ENCODE data around the gene PANX2. TPM values are rescaled to one million over a fixed set of nuclear protein-coding genes. Genes with fewer than 3 reads are reported as not detected.

The PANX2 gene
- total and polyA plus RNA-seq, 2 of the 13 experiments (the other 11 are each of a cell fraction or from before 2014, with no cell fraction given): 0.15 to 1.1 TPM

DNA sequence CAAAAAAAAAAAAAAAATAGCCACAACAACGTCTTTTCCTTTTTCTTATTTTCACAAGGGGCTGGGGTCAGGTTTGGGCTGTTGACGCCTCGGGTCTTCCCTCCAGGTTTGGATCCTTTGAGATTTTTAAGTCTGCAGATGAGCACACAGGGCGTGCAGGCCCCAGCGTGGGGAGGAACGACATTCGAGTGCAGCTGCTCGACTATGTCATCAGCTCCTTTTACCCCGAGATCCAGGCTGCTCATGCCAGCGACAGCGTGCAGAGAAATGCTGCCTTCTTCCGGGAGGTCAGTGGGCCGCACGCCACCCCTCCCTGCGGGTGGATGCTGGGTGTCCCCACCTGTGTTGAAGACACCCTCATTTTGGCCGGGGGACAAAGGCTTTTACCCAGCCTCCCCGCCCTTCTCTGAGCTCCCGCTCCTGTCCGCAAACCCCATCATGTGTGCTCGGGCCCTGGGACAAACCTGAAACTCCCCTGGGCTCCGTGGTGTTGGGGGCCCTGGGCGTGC lies 38.0 kb downstream of the PANX2 start:
- Histone ChIP-seq H3K79me2 (ENCODE audit: insufficient read depth, low read length) (peaks cover 21% of the 10 kb centered on the region), H3K9me3 (ENCODE audit: low read length) (no peaks in the 10 kb centered on the region), H3K4me1 (ENCODE audit: insufficient read depth, low read length) (peaks cover 22% of the 10 kb centered on the region; the same call in 1 of the 2 replicates), H4K20me1 (ENCODE audit: insufficient read depth, low read length) (no peaks in the 10 kb centered on the region; the same call in 1 of the 2 replicates), H3K27me3 (ENCODE audit: control insufficient read depth in 1 of 2, insufficient read depth in 2 of 2, low read length in 2 of 2) (no peaks in the 10 kb centered on the region), H3K36me3 (replicated peaks in 1 of 2; ENCODE audit: control insufficient read depth in 1 of 2, insufficient read depth in 2 of 2, low read length in 2 of 2) (peaks cover 10 to 44% of the 10 kb centered on the region in 2 experiments; a peak in 4 of 5 replicates), H3K27ac (ENCODE audit: extremely low read length, insufficient read depth, low read length) (no peak overlapping the region), H3K4me3 (replicated peaks in 1 of 3; ENCODE audit: insufficient read depth in 1 of 3, low read depth in 2 of 3, low read length in 3 of 3) (no peak overlapping the region), H2AFZ (ENCODE audit: low read length) (no peak overlapping the region), H3K4me2 (ENCODE audit: low read depth, low read length) (no peak overlapping the region), H3K9ac (ENCODE audit: insufficient read depth, low read depth, low read length) (no peak overlapping the region)
- DNase-seq (ENCODE audit: low spot score): no peak
- WGBS (ENCODE audit: low lambda C conversion rate): 98% methylated on average over 16 of the region's 22 CpGs
- no TSS peak for BruUV-seq (replicated peaks)
- FAIRE-seq: no peak
- intact Hi-C loops (cut with micrococcal nuclease; ENCODE audit: unreplicated experiment): no loop called here
- in situ Hi-C loops (cut with HindIII; ENCODE audit: extremely low pct_ligation_motif_present, low pct_unique_long_range_greater_than_20kb): loop anchor here (5.0 kb wide), 1 partner anchor 61 kb away; no protein-coding TSS in a partner anchor
- ChIA-PET POLR2A (no interaction called here), CTCF (ENCODE audit: low intra/inter-chr PET ratio, low total read pairs) (interaction anchor here (0.9 to 2.5 kb wide), 2 partner anchors 59 to 60 kb away, joined by 3 to 39 read pairs; no protein-coding TSS in a partner anchor)
- ATAC-seq: no peak
- no peak for TF ChIP-seq ZNF768 (CRISPR knock-in tag; IDR thresholded peaks at IDR 0.05)
- TF ChIP-seq TCF12 (IDR thresholded peaks at IDR 0.05): no peak
- no peak for TF ChIP-seq TCF12 (CRISPR knock-in tag; IDR thresholded peaks at IDR 0.05)
- TF ChIP-seq ZFP62 (CRISPR knock-in tag; IDR thresholded peaks at IDR 0.05): no peak
- no peak for TF ChIP-seq ZFP1 (CRISPR knock-in tag; IDR thresholded peaks at IDR 0.05)
- no peak for TF ChIP-seq KDM3A (CRISPR knock-in tag; IDR thresholded peaks at IDR 0.05; ENCODE audit: low read depth)
- TF ChIP-seq, protein P1, sequence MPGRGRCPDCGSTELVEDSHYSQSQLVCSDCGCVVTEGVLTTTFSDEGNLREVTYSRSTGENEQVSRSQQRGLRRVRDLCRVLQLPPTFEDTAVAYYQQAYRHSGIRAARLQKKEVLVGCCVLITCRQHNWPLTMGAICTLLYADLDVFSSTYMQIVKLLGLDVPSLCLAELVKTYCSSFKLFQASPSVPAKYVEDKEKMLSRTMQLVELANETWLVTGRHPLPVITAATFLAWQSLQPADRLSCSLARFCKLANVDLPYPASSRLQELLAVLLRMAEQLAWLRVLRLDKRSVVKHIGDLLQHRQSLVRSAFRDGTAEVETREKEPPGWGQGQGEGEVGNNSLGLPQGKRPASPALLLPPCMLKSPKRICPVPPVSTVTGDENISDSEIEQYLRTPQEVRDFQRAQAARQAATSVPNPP (CRISPR knock-in tag; IDR thresholded peaks at IDR 0.05): no peak
- TF ChIP-seq ZNF891 (CRISPR knock-in tag; IDR thresholded peaks at IDR 0.05): no peak
- TF ChIP-seq ZBED4 (CRISPR knock-in tag; IDR thresholded peaks at IDR 0.05; ENCODE audit: borderline replicate concordance): no peak
- TF ChIP-seq ARID5B (CRISPR knock-in tag; IDR thresholded peaks at IDR 0.05): no peak
- no peak for TF ChIP-seq ZNF160 (CRISPR knock-in tag; IDR thresholded peaks at IDR 0.05)
- TF ChIP-seq GATA4 (IDR thresholded peaks at IDR 0.05; ENCODE audit: borderline replicate concordance, low read depth): no peak
- no peak for TF ChIP-seq ZNF546 (CRISPR knock-in tag; conservative IDR thresholded peaks at IDR 0.05)
- no peak for TF ChIP-seq ZBTB3 (CRISPR knock-in tag; IDR thresholded peaks at IDR 0.05; ENCODE audit: borderline replicate concordance, low read depth)

All from HepG2 (cell line).